DOHH2 (cell line): Measurements from ENCODE around the gene TOGARAM2.

ENCODE experiments used
- H3F3A ChIP-seq: fragments of 200-600 bp; sonication (generic), shearing (Covaris generic); 2 replicates; pipeline ENCODE4 v1.6.0; 2016; ENCODE audit warnings: antibody characterized with exemption, mild to moderate bottlenecking; ENCODE audit not compliant: control insufficient read depth, insufficient read depth
- H3K27ac ChIP-seq: fragments of 200-600 bp; sonication (generic); 2 replicates; pipeline ENCODE4 v1.5.1; 2014; ENCODE audit warnings: low read depth, mild to moderate bottlenecking, low read length, moderate library complexity
- H3K27me3 ChIP-seq: fragments of 200-600 bp; sonication (generic); 2 replicates; pipeline ENCODE4 v1.6.1; 2014; ENCODE audit warnings: mild to moderate bottlenecking, low read length, mixed read lengths; ENCODE audit not compliant: control insufficient read depth
- H3K36me3 ChIP-seq: fragments of 200-600 bp; sonication (generic); 2 replicates; pipeline ENCODE4 v1.6.1; 2014; ENCODE audit warnings: mild to moderate bottlenecking, low read length, moderate library complexity, mixed read lengths; ENCODE audit not compliant: control insufficient read depth
- H3K4me1 ChIP-seq: fragments of 200-600 bp; sonication (generic); 2 replicates; pipeline ENCODE4 v1.6.1; 2014; ENCODE audit warnings: mild to moderate bottlenecking, low read length, mixed read lengths; ENCODE audit not compliant: control insufficient read depth
- H3K4me2 ChIP-seq: fragments of 200-600 bp; sonication (generic); 2 replicates; pipeline ENCODE4 v1.6.0; 2014; ENCODE audit warnings: mild to moderate bottlenecking, low read length, moderate library complexity
- H3K4me3 ChIP-seq: fragments of 200-600 bp; sonication (generic); 2 replicates; pipeline ENCODE4 v1.5.1; 2014; ENCODE audit warnings: mild to moderate bottlenecking, low read length, mixed read lengths
- H3K79me2 ChIP-seq: fragments of 200-600 bp; sonication (generic); 2 replicates; pipeline ENCODE4 v1.6.1; 2014; ENCODE audit warnings: mild to moderate bottlenecking, low read length, mixed read lengths; ENCODE audit not compliant: control insufficient read depth
- H3K9me2 ChIP-seq: fragments of 200-600 bp; sonication (generic); replicated peaks from 2 replicates; pipeline ENCODE4 v1.6.1; 2014; ENCODE audit warnings: mild to moderate bottlenecking, low read length, mixed read lengths; ENCODE audit not compliant: control insufficient read depth
- H3K9me3 ChIP-seq: fragments of 200-600 bp; sonication (generic); 2 replicates; pipeline ENCODE4 v1.6.1; 2014; ENCODE audit warnings: antibody characterized with exemption, low read length, mixed read lengths; ENCODE audit not compliant: control insufficient read depth, insufficient read depth
- H4K20me1 ChIP-seq: fragments of 200-600 bp; sonication (generic); 2 replicates; pipeline ENCODE4 v1.6.0; 2014; ENCODE audit warnings: low read depth, mild to moderate bottlenecking, antibody characterized with exemption, low read length, moderate library complexity; ENCODE audit not compliant: control insufficient read depth, insufficient read depth
- EZH2phosphoT487 ChIP-seq: fragments of 200-600 bp; sonication (generic); IDR thresholded peaks from 2 replicates; pipeline ENCODE4 v1.6.1; 2017; ENCODE audit warnings: borderline replicate concordance, mild to moderate bottlenecking, antibody characterized with exemption, low read length, moderate library complexity, mixed read lengths
- TF ChIP-seq, protein P1 (sequence below): fragments of 200-600 bp; sonication (generic); IDR thresholded peaks from one replicate; pipeline ENCODE4 v1.5.1; 2014; ENCODE audit warnings: antibody characterized with exemption, mild to moderate bottlenecking, low read depth, low read length; ENCODE audit not compliant: poor library complexity, severe bottlenecking

The TOGARAM2 gene

DNA sequence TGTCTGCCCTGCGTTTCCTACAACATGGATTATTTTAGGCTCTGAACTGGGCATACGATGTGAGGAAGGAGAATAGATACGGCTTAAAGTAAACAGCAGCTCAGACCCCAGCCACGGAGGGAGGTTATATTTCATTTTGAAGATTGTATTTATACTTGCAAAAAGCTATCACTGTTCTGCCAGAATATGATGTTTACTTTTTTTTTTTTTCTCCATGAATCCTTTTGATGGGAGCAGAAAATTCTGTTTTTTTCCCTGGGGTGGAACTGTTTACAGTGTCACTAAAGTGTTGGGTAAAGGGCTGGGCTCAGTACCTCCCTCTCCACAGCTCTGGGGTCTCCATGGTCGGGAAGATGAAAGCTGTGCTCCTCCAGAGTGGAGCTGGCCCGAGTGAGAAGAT is 80.1 kb downstream of the TOGARAM2 start:
- no peak overlapping the region for H3K4me2 ChIP-seq

DNA sequence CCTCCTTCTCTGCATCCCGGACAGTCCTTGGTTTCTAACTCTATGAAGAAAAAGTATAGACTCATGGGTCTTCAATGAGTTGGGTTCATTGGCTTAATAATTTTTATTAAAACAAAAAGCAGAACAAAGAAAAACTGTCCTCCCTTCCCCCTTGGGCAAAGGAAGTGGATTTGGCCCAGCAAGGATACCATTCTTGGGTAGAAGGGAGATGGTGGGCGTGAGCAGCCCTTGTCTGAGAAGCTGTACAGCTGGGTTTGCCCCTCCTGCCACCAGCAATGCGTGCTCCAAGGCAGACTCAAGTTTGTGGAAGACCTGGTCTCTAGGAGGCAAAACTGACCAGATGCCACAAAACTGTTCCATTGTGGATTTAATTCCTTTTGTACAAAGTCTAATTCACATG is 80.5 kb downstream of the TOGARAM2 start:
- H4K20me1 ChIP-seq, result no peaks in the 10 kb centered on the region
- no peaks in the 10 kb centered on the region for H3K36me3 ChIP-seq
- no peaks in the 10 kb centered on the region for H3K79me2 ChIP-seq
- H3K27me3 ChIP-seq, result no peaks in the 10 kb centered on the region; the same call in 1 of the 2 replicates
- H3K4me2 ChIP-seq, result no peak overlapping the region
- no peak overlapping the region for H3K4me3 ChIP-seq
- H3F3A ChIP-seq, result no peaks in the 10 kb centered on the region
- H3K4me1 ChIP-seq, result no peaks in the 10 kb centered on the region
- no peaks in the 10 kb centered on the region for H3K9me3 ChIP-seq
- TF ChIP-seq, protein P1, sequence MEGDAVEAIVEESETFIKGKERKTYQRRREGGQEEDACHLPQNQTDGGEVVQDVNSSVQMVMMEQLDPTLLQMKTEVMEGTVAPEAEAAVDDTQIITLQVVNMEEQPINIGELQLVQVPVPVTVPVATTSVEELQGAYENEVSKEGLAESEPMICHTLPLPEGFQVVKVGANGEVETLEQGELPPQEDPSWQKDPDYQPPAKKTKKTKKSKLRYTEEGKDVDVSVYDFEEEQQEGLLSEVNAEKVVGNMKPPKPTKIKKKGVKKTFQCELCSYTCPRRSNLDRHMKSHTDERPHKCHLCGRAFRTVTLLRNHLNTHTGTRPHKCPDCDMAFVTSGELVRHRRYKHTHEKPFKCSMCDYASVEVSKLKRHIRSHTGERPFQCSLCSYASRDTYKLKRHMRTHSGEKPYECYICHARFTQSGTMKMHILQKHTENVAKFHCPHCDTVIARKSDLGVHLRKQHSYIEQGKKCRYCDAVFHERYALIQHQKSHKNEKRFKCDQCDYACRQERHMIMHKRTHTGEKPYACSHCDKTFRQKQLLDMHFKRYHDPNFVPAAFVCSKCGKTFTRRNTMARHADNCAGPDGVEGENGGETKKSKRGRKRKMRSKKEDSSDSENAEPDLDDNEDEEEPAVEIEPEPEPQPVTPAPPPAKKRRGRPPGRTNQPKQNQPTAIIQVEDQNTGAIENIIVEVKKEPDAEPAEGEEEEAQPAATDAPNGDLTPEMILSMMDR, result no peak
- no peak for TF ChIP-seq EZH2phosphoT487
- no peaks in the 10 kb centered on the region for H3K9me2 ChIP-seq
- no peak overlapping the region for H3K27ac ChIP-seq

More for the DNA sequence above, 80.1 kb downstream of the TOGARAM2 start:
- Histone ChIP-seq H3K27me3 (no peaks in the 10 kb centered on the region; the same call in 1 of the 2 replicates), H3K27ac (no peak overlapping the region), H3K9me2 (no peaks in the 10 kb centered on the region), H3K36me3 (no peaks in the 10 kb centered on the region), H3K4me3 (no peak overlapping the region), H3K9me3 (no peaks in the 10 kb centered on the region), H3K4me1 (no peaks in the 10 kb centered on the region), H3K79me2 (no peaks in the 10 kb centered on the region), H3F3A (no peaks in the 10 kb centered on the region), H4K20me1 (no peaks in the 10 kb centered on the region)
- no peak for TF ChIP-seq EZH2phosphoT487
- TF ChIP-seq, protein P1, result no peak

DNA sequence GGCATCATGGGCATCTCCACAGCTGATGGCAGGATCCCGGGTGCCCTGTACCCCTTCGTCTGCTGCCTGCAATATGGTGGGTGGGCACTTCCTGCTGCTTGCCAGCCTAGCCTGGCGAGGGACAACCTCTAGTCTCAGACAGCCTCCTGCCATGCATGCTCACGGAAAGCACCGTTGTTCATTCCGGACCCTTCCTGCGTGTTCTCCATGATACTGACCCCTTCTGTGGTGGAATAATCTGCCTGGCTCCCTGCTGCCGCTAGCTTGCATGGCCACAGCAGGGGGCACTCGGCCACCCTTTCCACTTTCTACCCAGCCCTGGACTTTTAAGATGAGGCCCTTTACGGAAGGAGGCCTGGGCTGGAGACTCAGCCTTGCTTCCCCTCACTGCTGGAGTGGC is 81.3 kb downstream of the TOGARAM2 start:
- no peaks in the 10 kb centered on the region for H3K9me3 ChIP-seq
- H3F3A ChIP-seq, result no peaks in the 10 kb centered on the region
- H3K9me2 ChIP-seq, result no peaks in the 10 kb centered on the region
- no peak for TF ChIP-seq EZH2phosphoT487
- TF ChIP-seq, protein P1, result no peak
- H3K27ac ChIP-seq, result no peak overlapping the region
- H3K4me1 ChIP-seq, result no peaks in the 10 kb centered on the region
- H4K20me1 ChIP-seq, result no peaks in the 10 kb centered on the region
- no peaks in the 10 kb centered on the region; the same call in 1 of the 2 replicates for H3K27me3 ChIP-seq
- H3K79me2 ChIP-seq, result no peaks in the 10 kb centered on the region
- no peaks in the 10 kb centered on the region for H3K36me3 ChIP-seq
- no peak overlapping the region for H3K4me3 ChIP-seq
- no peak overlapping the region for H3K4me2 ChIP-seq
